Neutrophil (primary cell): ENCODE measurements around the gene VPS39.

Experiments used
- H3K27ac ChIP-seq: fragments of 200-600 bp; sonication (generic); 2 replicates; pipeline ENCODE4 v1.5.1; 2016; ENCODE audit warnings: mild to moderate bottlenecking, moderate library complexity
- H3K27me3 ChIP-seq: fragments of 200-600 bp; sonication (generic); 2 replicates; pipeline ENCODE4 v1.6.0; 2016; ENCODE audit warnings: mild to moderate bottlenecking
- H3K36me3 ChIP-seq: fragments of 200-600 bp; sonication (generic); 2 replicates; pipeline ENCODE4 v1.5.1; 2017
- H3K4me1 ChIP-seq, 2 experiments: fragments of 200-600 bp in 1 of 2; sonication (generic) in 1 of 2; 1 replicate in 1 of 2; 2 replicates in 1 of 2; pipeline versions ENCODE4 v1.5.1 to v1.6.1; 2013 to 2016; ENCODE audit warnings: low read depth in 1 of 2, low read length in 1 of 2, mild to moderate bottlenecking in 1 of 2, moderate library complexity in 1 of 2; ENCODE audit not compliant: control insufficient read depth in 1 of 2, insufficient read depth in 1 of 2
- H3K4me3 ChIP-seq, 2 experiments: fragments of 200-600 bp in 1 of 2; sonication (generic) in 1 of 2; 1 replicate in 1 of 2; 2 replicates in 1 of 2; pipeline ENCODE4 v1.5.1; 2013 to 2016; ENCODE audit warnings: low read depth in 1 of 2, low read length in 1 of 2, mild to moderate bottlenecking in 1 of 2, moderate library complexity in 1 of 2
- H3K9me3 ChIP-seq: fragments of 200-600 bp; sonication (generic); 2 replicates; pipeline ENCODE4 v1.5.1; 2016
- TF ChIP-seq, protein P1 (sequence below): fragments of 200-600 bp; sonication (generic); IDR thresholded peaks from 2 replicates; pipeline ENCODE4 v1.5.1; 2016; ENCODE audit warnings: antibody characterized with exemption

The VPS39 gene

GRCh38 chr15:42213511-42213910 is 5.4 kb upstream of the VPS39 start:
- Histone ChIP-seq H3K4me1 (peaks cover 34 to 39% of the 10 kb centered on the region in 2 experiments), H3K27ac (no peak overlapping the region), H3K36me3 (peaks cover 34% of the 10 kb centered on the region), H3K9me3 (no peaks in the 10 kb centered on the region), H3K4me3 (no peak overlapping the region), H3K27me3 (no peaks in the 10 kb centered on the region)
- TF ChIP-seq, protein P1, sequence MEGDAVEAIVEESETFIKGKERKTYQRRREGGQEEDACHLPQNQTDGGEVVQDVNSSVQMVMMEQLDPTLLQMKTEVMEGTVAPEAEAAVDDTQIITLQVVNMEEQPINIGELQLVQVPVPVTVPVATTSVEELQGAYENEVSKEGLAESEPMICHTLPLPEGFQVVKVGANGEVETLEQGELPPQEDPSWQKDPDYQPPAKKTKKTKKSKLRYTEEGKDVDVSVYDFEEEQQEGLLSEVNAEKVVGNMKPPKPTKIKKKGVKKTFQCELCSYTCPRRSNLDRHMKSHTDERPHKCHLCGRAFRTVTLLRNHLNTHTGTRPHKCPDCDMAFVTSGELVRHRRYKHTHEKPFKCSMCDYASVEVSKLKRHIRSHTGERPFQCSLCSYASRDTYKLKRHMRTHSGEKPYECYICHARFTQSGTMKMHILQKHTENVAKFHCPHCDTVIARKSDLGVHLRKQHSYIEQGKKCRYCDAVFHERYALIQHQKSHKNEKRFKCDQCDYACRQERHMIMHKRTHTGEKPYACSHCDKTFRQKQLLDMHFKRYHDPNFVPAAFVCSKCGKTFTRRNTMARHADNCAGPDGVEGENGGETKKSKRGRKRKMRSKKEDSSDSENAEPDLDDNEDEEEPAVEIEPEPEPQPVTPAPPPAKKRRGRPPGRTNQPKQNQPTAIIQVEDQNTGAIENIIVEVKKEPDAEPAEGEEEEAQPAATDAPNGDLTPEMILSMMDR, result no peak

DNA sequence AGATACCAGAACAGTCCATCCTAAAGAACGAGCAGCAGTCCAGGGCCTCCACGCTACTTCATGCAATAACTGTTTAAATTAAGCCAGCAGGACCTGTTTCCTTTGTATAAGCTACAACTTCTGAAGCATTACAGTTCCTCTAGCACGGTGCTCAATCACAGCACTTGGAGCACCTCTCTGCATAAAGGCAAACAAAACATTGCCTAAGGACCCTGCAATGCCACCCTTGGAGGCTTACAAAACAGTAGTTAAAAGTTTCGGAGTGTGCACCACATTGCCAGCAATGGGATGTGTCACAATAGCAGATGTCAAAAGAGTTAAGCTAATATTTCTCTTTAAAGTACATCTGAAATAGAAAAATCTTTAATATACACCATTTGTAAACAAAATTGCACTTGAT is 2.6 kb upstream of the VPS39 start:
- H3K27ac ChIP-seq, result peak overlapping the region; percentile 90
- H3K27me3 ChIP-seq, result no peaks in the 10 kb centered on the region
- peaks cover 53 to 60% of the 10 kb centered on the region in 2 experiments for H3K4me1 ChIP-seq
- H3K9me3 ChIP-seq, result no peaks in the 10 kb centered on the region
- H3K36me3 ChIP-seq, result peaks cover 9% of the 10 kb centered on the region
- TF ChIP-seq, protein P1, result no peak
- peak overlapping the region in 1 of 2 experiments; percentile 3 for H3K4me3 ChIP-seq

DNA sequence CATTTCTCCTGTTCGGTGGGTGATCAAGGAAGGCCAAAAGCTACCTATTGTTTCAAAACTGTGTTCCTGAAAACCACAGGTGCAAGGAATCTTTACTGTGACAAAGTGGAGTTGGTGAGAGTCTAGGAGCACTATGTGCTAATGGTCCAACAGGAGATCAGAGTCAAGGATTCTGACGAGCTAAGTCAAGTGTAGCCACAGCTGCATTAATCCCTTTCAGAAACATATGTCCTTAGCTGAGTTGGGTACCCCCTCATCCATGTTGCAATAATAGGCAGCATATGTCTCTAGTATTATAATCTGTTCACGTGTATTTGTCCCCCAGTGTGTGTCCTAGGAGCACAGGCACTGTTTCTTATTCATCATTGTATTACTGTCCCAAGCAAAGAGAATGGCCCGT is 1.7 kb downstream of the VPS39 start:
- Histone ChIP-seq H3K27me3 (no peaks in the 10 kb centered on the region), H3K27ac (no peak overlapping the region), H3K9me3 (no peaks in the 10 kb centered on the region), H3K4me1 (peaks cover 50 to 53% of the 10 kb centered on the region in 2 experiments), H3K36me3 (peaks cover 7% of the 10 kb centered on the region), H3K4me3 (no peak overlapping the region)
- TF ChIP-seq, protein P1, result no peak

GRCh38 chr15:42203891-42204290 is 4.2 kb downstream of the VPS39 start:
- peaks cover 25 to 28% of the 10 kb centered on the region in 2 experiments for H3K4me1 ChIP-seq
- H3K27ac ChIP-seq, result no peak overlapping the region
- TF ChIP-seq, protein P1, result no peak
- H3K36me3 ChIP-seq, result peaks cover 19% of the 10 kb centered on the region
- no peaks in the 10 kb centered on the region for H3K27me3 ChIP-seq
- H3K4me3 ChIP-seq, result no peak overlapping the region
- H3K9me3 ChIP-seq, result no peaks in the 10 kb centered on the region

- Histone ChIP-seq H3K27ac (no peak overlapping the region), H3K27me3 (no peaks in the 10 kb centered on the region), H3K9me3 (no peaks in the 10 kb centered on the region), H3K36me3 (peaks cover 31% of the 10 kb centered on the region), H3K4me1 (peaks cover 16 to 19% of the 10 kb centered on the region in 2 experiments), H3K4me3 (no peak overlapping the region)
- TF ChIP-seq, protein P1, result no peak
These were observed 5.5 kb downstream of the VPS39 start for GRCh38 chr15:42202653-42203052.

GRCh38 chr15:42201801-42202200 is 6.3 kb downstream of the VPS39 start:
- H3K4me1 ChIP-seq, result peaks cover 7 to 10% of the 10 kb centered on the region in 2 experiments
- no peaks in the 10 kb centered on the region for H3K9me3 ChIP-seq
- peaks cover 37% of the 10 kb centered on the region for H3K36me3 ChIP-seq
- no peaks in the 10 kb centered on the region for H3K27me3 ChIP-seq
- TF ChIP-seq, protein P1, result no peak
- no peak overlapping the region for H3K27ac ChIP-seq
- no peak overlapping the region for H3K4me3 ChIP-seq
